Central memory CD4-positive, alpha-beta T cell (primary cell): ENCODE measurements around the gene OR4D2.
"Not testable (repeated sequence)": the region's sequence is repeated elsewhere in the genome, so short reads cannot be mapped to it uniquely, and the experiment has no call there.

ENCODE experiments used
- DNase-seq: peaks from one replicate; pipeline ENCODE4 v3.0.0; 2022
- total RNA-seq, 3 experiments: gene quantifications; one replicate each; lab custom pipeline; 2026; lab: John Stamatoyannopoulos, UW

OR4D2 gene
- total RNA-seq = 0 to 0.19 (median 0) reads per million in 3 experiments

DNA sequence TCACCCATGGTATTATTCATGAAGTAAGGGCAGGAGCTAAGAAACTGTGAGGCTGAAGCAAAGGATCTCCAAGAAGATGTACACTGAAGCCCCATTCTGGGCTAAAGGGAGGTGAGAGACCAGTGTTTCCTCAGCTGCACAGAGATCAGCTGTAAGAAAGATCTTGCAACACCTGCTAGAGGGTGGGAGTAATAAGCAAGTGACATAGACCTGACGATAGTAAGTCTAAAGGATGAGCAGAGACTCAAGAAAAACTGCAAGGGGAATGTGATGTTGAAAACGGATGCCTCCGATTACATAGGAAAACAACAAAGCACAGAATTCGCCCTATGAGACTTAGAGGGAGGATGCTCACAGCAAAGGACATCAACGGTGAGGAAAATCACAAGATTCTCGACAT is at the start of gene OR4D2:
OR4D2 (plus strand) TSS at position 301 of the 400 bp plus-strand sequence. CDS start 2,674 bp downstream, outside the sequence.
- no peak for DNase-seq

DNA sequence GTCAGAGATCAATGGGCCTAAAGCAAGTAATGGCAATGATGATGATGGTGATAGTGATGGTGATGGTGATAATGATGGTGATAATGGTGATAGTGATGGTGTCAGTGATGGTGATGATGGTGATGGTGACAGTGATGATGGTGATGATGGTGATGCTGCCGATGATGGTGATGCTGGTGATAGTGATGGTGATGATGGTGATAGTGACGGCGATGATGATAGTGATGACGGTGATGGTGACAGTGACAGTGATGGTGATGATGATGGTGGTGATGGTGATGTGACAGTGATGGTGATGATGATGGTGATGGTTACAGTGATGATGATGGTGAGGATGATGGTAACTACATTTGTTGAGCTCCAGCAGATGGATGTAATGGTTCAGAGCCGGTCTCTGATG is 49.4 kb upstream of the OR4D2 start:
- DNase-seq = no peak

DNA sequence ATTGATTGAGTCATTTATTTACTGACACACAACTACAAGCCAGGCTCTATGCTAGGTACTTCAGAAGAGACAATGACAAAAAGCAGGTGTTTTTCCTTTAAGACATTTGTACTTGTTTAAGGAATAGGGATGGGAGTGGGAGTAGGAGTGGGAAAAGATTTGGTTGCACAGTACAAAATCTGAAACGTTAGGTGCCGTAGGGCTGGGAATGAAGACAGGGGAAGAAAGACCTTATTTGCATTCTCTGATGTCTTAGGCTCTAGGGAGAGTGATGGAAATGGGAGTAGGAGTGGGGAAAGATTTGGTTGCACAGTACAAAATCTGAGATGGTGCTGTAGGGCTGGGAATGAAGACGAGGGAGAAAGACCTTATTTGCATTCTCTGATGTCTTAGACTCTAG is 47.3 kb upstream of the OR4D2 start:
- no peak for DNase-seq

DNA sequence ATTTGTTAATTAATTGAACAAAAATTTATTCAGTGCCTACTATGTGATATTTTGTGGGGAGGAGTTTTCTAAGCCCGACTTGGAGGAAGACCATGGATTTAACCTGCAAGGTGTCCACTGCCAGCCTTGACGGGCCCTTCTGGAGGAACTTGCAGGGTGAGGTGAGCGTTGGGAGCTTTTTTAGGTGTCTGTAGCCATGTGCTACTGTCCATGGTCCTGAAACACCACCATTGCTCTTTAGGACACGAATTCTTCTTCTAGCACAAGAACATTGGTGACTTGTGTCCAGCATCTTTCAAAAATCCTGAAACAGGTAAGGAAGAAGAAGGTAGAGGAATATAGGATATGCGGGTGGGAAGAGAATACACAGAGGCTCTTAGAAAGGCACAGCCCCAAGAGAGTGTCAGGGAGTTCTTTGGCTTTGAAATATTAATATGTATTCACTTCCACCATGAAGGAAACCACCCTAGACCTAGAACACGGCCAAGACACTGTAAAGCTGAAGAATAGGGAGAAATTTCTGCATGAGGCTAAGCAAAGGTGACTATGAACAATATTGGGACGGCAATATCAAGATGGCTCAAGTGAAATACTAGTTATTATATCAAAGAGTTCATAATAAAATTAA is 46.5 kb upstream of the OR4D2 start:
- DNase-seq = peak; percentile 47

DNA sequence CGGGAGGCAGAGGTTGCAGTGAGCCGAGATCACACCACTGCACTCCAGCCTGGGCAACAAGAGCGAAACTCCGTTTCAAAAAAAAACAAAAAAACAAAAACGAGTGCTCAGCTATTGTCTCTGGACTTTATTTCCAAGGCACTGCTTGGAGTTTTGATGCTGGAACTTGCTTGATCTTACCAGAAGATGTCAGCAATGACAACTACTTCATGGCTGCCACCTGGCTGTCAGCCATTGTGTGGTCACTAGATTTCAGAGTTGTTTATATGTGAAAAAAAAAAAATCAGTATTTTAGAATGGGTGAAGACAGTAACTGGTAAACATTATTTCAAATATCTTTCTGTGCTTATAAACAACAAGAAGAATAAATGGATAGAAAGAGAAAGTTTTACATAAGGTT is 44.9 kb upstream of the OR4D2 start:
- DNase-seq = peak; percentile 57

DNA sequence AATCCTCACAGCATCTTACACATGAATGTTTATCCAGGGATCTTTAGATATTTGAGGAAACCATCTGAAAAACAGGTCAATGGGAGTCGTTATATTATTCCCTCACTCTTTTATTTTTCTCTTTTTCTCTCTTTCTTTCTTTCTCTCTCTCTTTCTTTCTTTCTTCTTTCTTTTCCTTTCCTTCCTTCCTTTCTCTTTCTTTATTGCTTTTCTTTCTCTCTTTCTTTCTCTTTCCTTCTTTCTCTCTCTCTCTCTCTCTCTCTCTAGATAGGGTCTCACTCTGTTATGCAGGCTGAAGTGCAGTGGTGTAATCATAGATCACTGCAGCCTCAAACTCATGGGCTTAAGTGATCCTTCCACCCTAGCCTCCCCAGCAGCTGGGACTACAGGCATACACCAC is 38.9 kb upstream of the OR4D2 start:
- DNase-seq = no peak

DNA sequence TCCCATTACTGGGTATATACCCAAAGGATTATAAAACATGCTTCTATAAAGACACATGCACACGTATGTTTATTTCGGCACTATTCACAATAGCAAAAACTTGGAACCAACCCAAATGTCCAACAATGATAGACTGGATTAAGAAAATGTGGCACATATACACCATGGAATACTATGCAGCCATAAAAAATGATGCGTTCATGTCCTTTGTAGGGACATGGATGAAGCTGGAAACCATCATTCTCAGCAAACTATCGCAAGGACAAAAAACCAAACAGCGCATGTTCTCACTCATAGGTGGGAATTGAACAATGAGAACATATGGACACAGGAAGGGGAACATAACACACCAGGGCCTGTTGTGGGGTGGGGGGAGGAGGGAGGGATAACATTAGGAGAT is 34.1 kb upstream of the OR4D2 start:
- not testable (repeated sequence) for DNase-seq

DNA sequence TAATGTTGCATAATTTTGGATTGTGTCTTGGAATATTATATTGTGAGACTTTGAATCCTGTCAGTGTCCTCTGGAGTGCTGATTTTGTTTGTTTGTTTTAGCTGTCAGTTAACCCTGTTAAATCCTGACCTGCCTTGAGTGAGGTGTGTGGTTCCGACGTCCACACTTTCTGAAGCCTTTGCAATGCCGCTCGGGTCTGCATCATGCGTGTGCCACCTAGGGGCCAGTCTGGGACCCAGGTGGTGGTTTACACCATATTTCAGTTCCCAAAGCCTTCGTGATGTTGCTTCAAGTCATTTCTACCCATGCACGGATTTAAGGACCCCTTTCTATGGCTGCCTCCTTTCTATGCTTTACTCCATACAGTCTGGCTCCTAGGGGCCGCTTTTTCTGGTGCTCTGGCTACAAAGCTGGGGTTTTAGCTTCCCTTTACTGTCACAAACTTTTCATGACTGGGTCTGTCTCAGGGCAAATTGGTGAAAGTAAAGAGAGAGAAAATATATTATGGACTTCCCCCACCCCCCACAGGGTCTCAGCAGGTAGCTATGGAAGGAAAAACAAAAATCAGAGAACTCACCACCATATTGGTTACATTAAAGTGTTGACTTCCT is 30.0 kb upstream of the OR4D2 start:
- no peak for DNase-seq

DNA sequence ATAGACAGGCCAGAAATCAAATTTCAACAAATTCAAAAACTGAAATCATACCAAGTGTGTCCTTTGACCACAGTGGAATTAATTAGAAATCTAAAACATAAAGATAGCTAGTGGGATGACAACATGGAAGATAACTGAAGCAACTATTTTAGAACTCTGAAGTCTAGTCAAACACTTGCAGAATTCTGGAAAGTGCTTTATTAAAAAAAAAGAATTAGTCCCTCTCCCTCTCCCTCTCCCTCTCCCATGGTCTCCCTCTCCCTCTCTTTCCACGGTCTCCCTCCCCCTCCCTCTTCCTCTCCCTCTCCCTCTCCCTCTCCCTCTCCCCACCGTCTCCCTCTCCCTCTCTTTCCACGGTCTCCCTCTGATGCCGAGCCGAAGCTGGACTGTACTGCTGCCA is 25.3 kb upstream of the OR4D2 start:
- no peak for DNase-seq

DNA sequence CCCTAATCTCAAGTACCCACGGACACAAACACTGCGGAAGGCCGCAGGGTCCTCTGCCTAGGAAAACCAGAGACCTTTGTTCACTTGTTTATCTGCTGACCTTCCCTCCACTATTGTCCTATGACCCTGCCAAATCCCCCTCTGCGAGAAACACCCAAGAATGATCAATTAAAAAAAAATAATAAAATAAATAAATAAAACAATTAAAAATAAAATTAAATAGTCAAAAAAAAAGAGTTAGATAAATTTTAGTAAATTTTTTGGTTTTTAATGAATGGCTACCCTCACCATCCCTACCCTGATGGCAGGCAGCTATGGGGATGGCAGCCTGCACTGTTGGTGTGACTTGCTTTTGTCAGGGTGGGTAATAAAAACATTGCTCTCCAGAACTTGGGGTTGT is 23.4 kb upstream of the OR4D2 start:
- DNase-seq = not testable (repeated sequence)

DNA sequence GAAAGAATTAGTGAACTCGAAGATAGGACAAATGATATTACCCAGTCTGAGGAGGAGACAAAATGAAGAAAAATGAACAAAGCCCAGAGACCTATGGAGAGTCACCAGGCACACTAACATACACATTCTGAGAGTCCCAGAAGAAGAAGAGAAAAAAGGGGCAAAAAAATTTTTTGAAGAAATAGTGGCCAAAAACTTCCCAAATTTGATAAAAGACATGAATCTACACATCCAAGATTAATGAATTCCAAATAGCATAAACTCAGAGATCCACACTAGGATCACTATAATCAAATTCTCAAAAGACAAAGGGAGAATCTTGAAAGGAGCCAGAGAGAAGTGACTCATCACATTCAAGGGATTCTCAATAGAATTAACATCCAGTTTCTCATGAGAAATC is 22.0 kb upstream of the OR4D2 start:
- DNase-seq = no peak

DNA sequence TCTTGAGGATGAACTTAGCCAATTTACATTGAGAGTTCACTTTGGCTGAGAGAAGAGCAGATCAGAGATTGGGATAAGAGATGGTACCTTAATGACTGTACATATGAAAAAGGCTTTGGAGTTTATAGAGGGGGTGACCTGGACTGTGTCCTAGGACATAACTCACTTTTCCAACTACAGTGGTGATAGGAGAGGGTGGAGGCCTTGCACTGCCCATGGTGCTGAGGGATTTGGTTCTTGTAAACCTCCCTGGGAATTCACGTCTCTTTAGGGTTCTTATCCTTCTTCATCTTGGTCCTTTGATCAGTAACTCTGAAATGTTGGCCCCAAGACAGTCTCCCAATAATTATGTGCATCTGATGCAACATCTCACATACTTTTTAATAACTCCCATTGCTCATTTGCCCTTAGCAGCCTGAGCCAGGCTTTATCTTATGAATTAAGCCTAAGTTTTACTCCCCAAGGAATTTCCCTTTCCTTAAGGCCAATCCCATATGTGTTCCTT is 18.8 kb upstream of the OR4D2 start, which contains the start of gene OR4D1:
OR4D1 (plus strand) TSS at position 455 of the 505 bp plus-strand sequence. CDS start 6,770 bp downstream, outside the sequence.
- no peak for DNase-seq

DNA sequence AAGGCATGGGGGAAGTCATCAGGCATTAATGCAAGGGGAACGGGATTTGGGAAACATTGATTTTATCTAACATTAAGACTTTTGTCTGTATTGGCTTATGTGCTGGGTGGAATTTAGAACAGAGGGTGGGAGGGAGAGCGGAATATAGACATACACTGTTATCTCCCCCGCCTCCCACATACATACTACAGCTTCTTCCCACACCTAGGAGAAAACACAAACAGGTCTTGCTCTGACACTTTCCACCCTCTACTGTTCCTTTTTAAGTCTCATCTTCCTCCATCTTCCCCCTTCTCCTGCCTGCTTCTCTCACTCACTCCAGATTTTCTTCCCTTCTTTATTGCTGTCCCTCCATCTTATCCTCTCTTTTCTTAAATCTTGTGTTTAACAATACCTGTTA is 18.2 kb upstream of the OR4D2 start:
- no peak for DNase-seq

DNA sequence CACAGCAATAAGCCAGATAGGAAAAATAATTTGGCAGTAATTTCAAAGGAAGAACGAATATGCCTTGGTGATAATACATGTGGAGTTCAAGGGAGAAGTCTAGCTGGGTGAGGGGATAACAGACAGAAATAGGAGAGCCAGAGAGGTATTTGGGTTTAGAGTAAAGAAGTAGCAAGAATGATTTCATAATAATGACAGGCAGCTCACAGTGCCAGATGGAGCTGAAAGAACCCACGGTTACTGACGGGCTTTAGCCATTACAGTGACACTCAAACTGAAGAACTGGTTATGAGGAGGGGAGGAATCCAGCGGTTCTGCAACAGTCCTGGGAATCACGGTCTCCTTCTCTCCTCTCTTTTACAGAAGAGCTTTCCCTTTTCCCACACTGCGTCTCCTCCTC is 16.4 kb upstream of the OR4D2 start:
- no peak for DNase-seq

DNA sequence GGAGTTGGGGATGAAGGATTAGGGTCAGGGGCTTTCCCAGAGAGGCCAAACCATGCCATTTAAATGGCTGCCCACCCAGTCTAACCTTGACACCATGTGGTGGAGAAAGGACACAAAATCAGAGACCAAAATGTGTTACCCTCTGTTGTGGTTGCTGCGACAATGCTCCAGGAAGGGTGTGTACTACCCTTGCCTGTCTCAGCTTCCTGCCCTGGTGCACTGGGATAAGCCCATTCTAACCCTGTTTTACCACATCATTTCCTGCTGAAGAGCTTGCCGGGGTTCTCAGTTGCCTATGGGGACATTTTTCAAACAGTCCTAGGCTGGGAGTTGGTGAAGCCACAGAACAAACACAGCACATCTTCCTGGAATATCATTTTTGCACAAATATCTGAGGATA is 13.7 kb upstream of the OR4D2 start:
- peak; percentile 88 for DNase-seq

DNA sequence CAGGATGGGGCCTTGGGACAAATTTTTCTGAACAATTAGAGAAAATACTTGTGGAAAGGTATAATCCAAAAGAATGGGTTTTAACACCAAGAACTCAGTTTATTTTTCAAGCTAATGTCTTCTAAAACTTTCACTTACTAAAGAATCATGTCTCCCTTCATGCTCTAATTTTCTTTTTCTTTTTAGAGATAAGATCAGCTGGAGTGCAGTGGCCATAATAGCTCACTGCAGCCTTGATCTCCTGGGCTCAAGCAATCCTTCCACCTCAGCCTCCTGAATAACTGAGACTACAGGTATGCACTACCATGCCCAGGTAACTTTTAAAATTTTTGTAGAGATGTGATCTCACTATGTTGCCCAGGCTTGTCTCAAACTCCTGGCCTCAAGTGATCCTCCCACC is 13.1 kb upstream of the OR4D2 start:
- no peak for DNase-seq

DNA sequence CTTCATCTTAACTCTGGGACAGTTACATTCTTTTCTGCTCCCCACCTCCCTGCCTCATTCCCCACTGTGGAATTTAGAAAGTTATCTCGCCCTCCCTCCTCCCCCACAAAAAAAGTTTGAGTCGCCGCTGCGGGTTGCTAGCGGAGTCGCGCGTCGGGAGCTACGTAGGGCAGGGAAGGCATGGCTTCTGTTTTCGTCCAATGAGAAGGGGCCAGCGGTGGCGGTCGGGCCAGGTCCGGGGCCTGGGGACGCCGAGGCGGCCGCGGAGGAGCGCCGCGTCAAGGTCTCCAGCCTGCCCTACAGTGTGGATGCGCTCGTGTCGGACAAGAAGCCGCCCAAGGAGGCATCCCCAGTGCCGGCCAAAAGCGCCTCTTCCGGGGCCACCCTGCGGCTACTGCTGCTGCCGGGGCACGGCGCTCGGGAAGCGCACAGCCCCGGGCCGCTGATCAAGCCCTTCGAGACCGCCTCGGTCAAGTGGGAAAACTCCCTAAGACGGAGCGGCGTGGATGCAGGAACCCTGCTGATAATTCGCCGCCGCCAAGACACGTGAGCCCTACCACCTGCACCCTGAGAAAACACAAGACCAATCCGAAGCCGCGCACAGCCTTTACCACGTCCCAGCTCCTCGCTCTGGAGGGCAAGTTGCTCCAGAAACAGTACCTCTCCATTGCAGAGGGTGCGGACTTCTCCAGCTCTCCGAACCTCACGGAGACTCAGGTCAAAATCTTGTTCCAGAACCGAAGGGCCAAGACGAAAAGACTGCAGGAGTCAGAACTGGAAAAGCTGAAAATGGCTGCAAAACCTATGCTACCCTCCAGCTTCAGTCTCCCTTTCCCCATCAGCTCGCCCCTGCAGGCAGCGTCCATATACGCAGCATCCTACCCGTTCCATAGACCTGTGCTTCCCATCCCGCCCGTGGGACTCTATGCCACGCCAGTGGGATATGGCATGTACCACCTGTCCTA is 9.7 kb upstream of the OR4D2 start:
- peak; percentile 62 for DNase-seq

DNA sequence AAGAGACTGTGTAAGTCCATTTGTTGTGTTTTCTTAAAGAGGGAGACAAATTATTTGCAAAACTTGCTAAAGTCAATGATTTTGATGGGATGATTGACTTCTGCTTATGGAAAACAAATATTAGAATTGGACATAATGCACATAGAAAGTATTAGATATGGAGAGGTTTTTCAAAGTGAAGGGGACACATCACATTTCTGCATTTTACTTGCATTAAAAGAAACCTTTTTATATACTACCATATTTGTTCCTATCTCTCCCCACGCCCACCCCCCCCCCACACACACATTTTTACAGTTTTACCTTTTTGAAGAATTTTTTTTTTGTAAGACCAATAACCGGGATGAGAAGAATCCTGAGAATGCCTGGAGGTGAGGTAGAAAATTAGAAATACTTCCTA is 8.6 kb upstream of the OR4D2 start:
- no peak for DNase-seq

DNA sequence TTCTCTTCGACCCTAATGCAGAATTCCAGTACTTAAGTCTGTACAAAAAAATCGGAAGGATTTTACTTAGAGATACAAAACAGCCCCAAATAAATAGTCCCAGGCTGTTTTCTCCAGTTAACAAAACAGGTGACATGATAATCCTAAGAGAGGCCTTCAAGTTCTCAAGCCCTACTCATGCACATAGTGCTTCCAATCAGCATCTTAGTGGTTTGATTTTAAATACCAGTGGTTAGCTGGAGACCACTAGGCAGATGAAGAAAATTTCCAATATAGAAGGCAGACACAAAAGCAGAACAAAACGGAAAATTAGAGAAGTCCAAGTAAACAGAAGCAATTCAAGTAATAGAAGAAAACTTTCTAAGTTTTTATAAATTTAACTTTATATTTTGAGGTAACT is 5.2 kb upstream of the OR4D2 start:
- no peak for DNase-seq

DNA sequence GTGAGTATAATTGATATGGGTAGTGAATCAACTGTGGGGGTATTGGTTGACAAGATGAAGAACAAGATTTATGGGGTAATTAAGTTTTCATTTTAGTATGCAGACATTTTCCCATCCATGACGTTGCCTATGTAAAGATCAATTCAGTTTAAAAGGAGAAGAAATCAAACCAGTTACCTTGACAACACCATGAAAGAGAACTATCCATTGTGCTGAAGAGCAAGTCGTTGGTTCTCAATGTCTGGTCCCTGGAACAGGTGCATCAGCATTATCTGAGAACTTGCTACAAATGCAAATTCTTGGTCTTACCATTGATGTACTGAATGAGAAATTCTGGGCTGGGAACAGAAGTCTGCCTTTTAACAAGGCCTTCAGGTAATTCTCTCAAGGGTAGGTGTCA is 801 bp upstream of the OR4D2 start:
- DNase-seq = no peak

DNA sequence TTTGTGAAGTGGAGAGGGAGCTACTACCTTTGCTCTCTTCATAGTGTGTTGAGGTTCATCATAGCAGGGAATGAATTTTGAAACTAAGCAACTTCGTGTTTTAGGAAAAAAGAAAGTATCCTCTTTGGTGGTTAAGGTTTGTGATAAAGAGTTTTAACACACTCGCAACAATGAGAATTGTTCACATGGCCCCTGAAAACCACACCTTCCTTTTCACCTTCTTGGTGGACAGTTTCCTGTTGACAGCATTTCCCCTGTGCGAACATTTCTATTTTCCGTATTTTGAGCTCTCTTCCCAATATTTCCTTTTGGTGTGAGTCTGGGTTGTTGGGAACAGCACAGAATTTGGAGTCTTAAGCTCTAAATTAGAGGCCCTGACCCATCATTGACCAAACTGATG is 3.8 kb downstream of the OR4D2 start:
- no peak for DNase-seq

DNA sequence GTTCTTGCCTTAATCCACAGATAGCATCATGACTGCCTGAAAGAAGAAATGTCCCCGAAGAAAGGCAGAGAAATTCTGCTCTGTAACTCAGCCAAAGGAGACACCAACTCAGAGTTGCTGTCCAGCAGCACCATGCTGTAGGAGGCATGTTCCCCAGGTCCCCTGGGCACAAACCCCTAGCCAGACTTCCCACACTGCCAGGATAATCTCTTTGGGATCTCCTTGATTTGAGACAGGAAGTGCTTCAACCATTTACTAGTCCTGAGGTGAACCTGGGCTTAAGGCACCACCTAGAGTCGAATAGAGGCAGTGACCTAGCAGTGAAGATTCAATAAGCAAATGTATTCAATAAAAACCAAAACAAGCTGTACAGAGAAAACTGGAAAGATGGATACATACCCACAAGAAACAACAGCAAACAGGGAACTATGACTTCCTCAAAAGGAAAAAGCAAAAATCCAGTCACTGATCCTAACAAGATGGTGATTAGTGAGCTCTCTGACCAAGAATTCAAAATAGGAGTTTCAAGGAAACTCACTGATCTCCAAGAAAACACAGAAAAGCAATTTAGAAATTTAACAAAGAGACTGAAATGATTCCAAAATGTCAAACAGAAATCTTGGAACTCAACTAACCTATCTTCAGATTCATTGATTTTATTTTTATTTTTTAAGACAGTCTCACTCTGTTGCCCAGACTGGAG is 5.7 kb downstream of the OR4D2 start:
- DNase-seq = peak; percentile 57

DNA sequence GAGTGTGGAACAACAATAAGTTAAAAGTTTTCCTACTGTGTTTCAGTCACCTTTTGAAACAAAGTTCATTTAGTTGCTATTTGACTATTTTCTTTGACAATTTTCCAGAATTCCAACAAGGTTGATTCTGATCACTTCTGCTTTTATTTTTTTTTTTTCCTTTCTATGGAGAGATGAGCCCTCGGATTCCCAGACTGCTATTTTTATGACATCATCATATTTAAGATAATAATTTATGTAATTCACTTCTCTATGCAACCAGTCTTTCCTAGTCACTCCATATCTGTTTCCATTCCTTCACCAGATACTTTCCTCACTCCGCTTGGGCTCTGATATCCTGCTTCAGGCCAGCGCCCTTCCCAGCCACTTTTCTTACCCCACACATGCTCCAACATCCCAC is 8.1 kb downstream of the OR4D2 start:
- no peak for DNase-seq
